Tibial nerve (tissue), 4 donors: Measurements from ENCODE around the gene NNT.

Experiments
- EP300 ChIP-seq, 2 donors: sonication (generic); formaldehyde crosslinking; IDR thresholded peaks; one replicate each; pipeline ENCODE4 v1.6.1; 2017; ENCODE audit warnings: antibody characterized with exemption in 2 of 2, mild to moderate bottlenecking in 1 of 2
- POLR2A ChIP-seq, 2 donors: fragments of 450-650 bp; IDR thresholded peaks; one replicate each; pipeline ENCODE4 v1.6.1; 2017; ENCODE audit warnings: antibody characterized with exemption in 2 of 2, mild to moderate bottlenecking in 2 of 2, moderate library complexity in 2 of 2
- TF ChIP-seq, protein P1 (sequence below), 5 experiments: fragments of 200-600 bp in 3 of 5; fragments of 450-650 bp in 2 of 5; sonication (generic) in 3 of 5; IDR thresholded peaks; one replicate each; pipeline ENCODE4 v1.5.1; 2016 to 2019; ENCODE audit warnings: antibody characterized with exemption in 5 of 5, mild to moderate bottlenecking in 3 of 5, moderate library complexity in 2 of 5

DNA sequence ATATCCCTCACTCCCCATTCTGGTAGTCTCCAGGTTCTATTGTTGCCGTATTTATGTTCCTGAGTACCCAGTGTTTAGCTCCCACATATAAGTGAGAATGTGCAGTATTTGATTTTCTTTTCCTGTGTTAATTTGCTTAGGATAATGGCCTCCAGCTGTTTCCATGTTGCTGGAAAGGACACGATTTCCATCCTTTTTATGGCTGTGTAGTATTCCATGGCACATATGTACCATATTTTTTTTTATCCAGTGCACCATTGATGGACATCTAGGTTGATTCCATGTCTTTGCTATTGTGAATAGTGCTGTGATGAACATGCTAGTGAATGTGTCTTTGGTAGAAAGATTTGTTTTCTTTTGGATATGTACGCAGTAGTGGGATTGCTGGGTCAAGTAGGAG lies 98.2 kb downstream of the NNT start:
- no peak for TF ChIP-seq EP300 (IDR thresholded peaks at IDR 0.05)
- TF ChIP-seq, protein P1, sequence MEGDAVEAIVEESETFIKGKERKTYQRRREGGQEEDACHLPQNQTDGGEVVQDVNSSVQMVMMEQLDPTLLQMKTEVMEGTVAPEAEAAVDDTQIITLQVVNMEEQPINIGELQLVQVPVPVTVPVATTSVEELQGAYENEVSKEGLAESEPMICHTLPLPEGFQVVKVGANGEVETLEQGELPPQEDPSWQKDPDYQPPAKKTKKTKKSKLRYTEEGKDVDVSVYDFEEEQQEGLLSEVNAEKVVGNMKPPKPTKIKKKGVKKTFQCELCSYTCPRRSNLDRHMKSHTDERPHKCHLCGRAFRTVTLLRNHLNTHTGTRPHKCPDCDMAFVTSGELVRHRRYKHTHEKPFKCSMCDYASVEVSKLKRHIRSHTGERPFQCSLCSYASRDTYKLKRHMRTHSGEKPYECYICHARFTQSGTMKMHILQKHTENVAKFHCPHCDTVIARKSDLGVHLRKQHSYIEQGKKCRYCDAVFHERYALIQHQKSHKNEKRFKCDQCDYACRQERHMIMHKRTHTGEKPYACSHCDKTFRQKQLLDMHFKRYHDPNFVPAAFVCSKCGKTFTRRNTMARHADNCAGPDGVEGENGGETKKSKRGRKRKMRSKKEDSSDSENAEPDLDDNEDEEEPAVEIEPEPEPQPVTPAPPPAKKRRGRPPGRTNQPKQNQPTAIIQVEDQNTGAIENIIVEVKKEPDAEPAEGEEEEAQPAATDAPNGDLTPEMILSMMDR (IDR thresholded peaks at IDR 0.05): no peak
- TF ChIP-seq POLR2A (IDR thresholded peaks at IDR 0.05): no peak
